Measurements from ENCODE around the gene YWHAE. TPM values are rescaled to one million over a fixed set of nuclear protein-coding genes. Genes with fewer than 3 reads are reported as not detected.
"Not testable (repeated sequence)": the region's sequence is repeated elsewhere in the genome, so short reads cannot be mapped to it uniquely, and the experiment has no call there.

YWHAE gene
- total and polyA plus RNA-seq, 8 donors: 219 to 1,151 (median 340) TPM

GRCh38 chr17:1420163-1420562, 20.1 kb upstream of the YWHAE start:
- 95 to 98% (median 97%) methylated on average over 11 of the region's 11 CpGs for WGBS, 5 donors
- H3K9me3 ChIP-seq: no peaks in the 10 kb centered on the region
- TF ChIP-seq POLR2AphosphoS5 (IDR thresholded peaks at IDR 0.05) (no peak), CTCF (IDR thresholded peaks at IDR 0.05) (no peak), POLR2A (IDR thresholded peaks at IDR 0.05) (no peak), EP300 (IDR thresholded peaks at IDR 0.05) (no peak)
- peaks cover 22 to 85% (median 65%) of the 10 kb centered on the region in 4 donors for H3K36me3 ChIP-seq
- H3K27me3 ChIP-seq: no peaks in the 10 kb centered on the region
- no peak overlapping the region for H3K4me3 ChIP-seq
- no peak overlapping the region for H3K27ac ChIP-seq
- peaks cover 0 to 22% (median 12%) of the 10 kb centered on the region in 4 donors for H3K4me1 ChIP-seq
- DNase-seq: no peak
- intact Hi-C loops (cut with DNase I; ENCODE audit: low total_unique reads): no loop called here

- Histone ChIP-seq H3K4me1 (peaks cover under 1 to 25% (median 15%) of the 10 kb centered on the region in 4 donors), H3K36me3 (peaks cover 22 to 68% (median 49%) of the 10 kb centered on the region in 4 donors)
- H3K27me3 ChIP-seq; DNase-seq; intact Hi-C loops (cut with DNase I; ENCODE audit: low total_unique reads); H3K4me3 ChIP-seq; H3K9me3 ChIP-seq; H3K27ac ChIP-seq: not testable (repeated sequence)
- WGBS, 5 donors: 84 to 95% (median 93%) methylated on average over 10 of the region's 10 CpGs
These were observed 18.5 kb upstream of the YWHAE start for GRCh38 chr17:1418476-1418875.

- WGBS, 5 donors: 95 to 97% (median 96%) methylated on average over 5 of the region's 5 CpGs
- Histone ChIP-seq H3K27ac (no peak overlapping the region), H3K9me3 (no peaks in the 10 kb centered on the region), H3K27me3 (no peaks in the 10 kb centered on the region), H3K4me3 (no peak overlapping the region), H3K36me3 (peaks cover 12 to 48% (median 29%) of the 10 kb centered on the region in 4 donors), H3K4me1 (peaks cover 0 to 25% (median 19%) of the 10 kb centered on the region in 4 donors)
- intact Hi-C loops (cut with DNase I; ENCODE audit: low total_unique reads): no loop called here
- TF ChIP-seq POLR2AphosphoS5 (IDR thresholded peaks at IDR 0.05) (no peak), EP300 (IDR thresholded peaks at IDR 0.05) (no peak), POLR2A (IDR thresholded peaks at IDR 0.05) (no peak), CTCF (IDR thresholded peaks at IDR 0.05) (no peak)
- DNase-seq: no peak
These were observed 16.4 kb upstream of the YWHAE start for GRCh38 chr17:1416414-1416813.

GRCh38 chr17:1414634-1415033, 14.6 kb upstream of the YWHAE start:
- Histone ChIP-seq H3K27ac (no peak overlapping the region), H3K27me3 (no peaks in the 10 kb centered on the region), H3K9me3 (no peaks in the 10 kb centered on the region), H3K36me3 (peaks cover 1 to 30% (median 13%) of the 10 kb centered on the region in 4 donors), H3K4me1 (peaks cover 0 to 25% (median 19%) of the 10 kb centered on the region in 4 donors), H3K4me3 (no peak overlapping the region)
- 79 to 87% (median 83%) methylated on average over 10 of the region's 10 CpGs for WGBS, 5 donors
- TF ChIP-seq EP300 (IDR thresholded peaks at IDR 0.05) (no peak), POLR2AphosphoS5 (IDR thresholded peaks at IDR 0.05) (no peak), CTCF (IDR thresholded peaks at IDR 0.05) (no peak), POLR2A (IDR thresholded peaks at IDR 0.05) (no peak)
- DNase-seq: no peak
- intact Hi-C loops (cut with DNase I; ENCODE audit: low total_unique reads): no loop called here

GRCh38 chr17:1414001-1414574, 14.1 kb upstream of the YWHAE start:
- H3K4me1 ChIP-seq: peaks cover 0 to 25% (median 19%) of the 10 kb centered on the region in 4 donors
- H3K9me3 ChIP-seq: no peaks in the 10 kb centered on the region
- no peaks in the 10 kb centered on the region for H3K27me3 ChIP-seq
- H3K4me3 ChIP-seq: no peak overlapping the region
- 84 to 86% (median 86%) methylated on average over 9 of the region's 9 CpGs for WGBS, 5 donors
- no peak overlapping the region for H3K27ac ChIP-seq
- no peak for DNase-seq
- TF ChIP-seq POLR2AphosphoS5 (IDR thresholded peaks at IDR 0.05): no peak
- TF ChIP-seq CTCF (IDR thresholded peaks at IDR 0.05): no peak
- TF ChIP-seq POLR2A (IDR thresholded peaks at IDR 0.05): no peak
- TF ChIP-seq EP300 (IDR thresholded peaks at IDR 0.05): no peak
- intact Hi-C loops (cut with DNase I; ENCODE audit: low total_unique reads): no loop called here
- peaks cover 0 to 27% (median 11%) of the 10 kb centered on the region in 4 donors for H3K36me3 ChIP-seq

All from stomach (tissue), 9 donors.